ENCODE measurements around the gene CCT3.
A peak's percentile ranks its signal among the peaks of the same experiment; 100 is the strongest.

CCT3 gene

GRCh38 chr1:156368157-156368658, 30.1 kb upstream of the CCT3 start:
- DNase-seq (ENCODE audit: extremely low read depth, low read depth): no peak
- H3K4me3 ChIP-seq (replicated peaks; ENCODE audit: low read depth, low read length): no peak overlapping the region
- no peak for TF ChIP-seq CTCF (IDR thresholded peaks at IDR 0.05; ENCODE audit: low read depth, low read length, missing control alignments)

- DNase-seq (ENCODE audit: extremely low read depth, low read depth): no peak
- H3K4me3 ChIP-seq (replicated peaks; ENCODE audit: low read depth, low read length): no peak overlapping the region
- no peak for TF ChIP-seq CTCF (IDR thresholded peaks at IDR 0.05; ENCODE audit: low read depth, low read length, missing control alignments)
Observed at GRCh38 chr1:156367383-156368156, 29.5 kb upstream of the CCT3 start.

- no peak overlapping the region for H3K4me3 ChIP-seq (replicated peaks; ENCODE audit: low read depth, low read length)
- no peak for DNase-seq (ENCODE audit: extremely low read depth, low read depth)
- no peak for TF ChIP-seq CTCF (IDR thresholded peaks at IDR 0.05; ENCODE audit: low read depth, low read length, missing control alignments)
Observed at GRCh38 chr1:156366378-156367166, 28.5 kb upstream of the CCT3 start.

GRCh38 chr1:156365754-156366153, 27.7 kb upstream of the CCT3 start:
- no peak overlapping the region for H3K4me3 ChIP-seq (replicated peaks; ENCODE audit: low read depth, low read length)
- DNase-seq (ENCODE audit: extremely low read depth, low read depth): no peak
- no peak for TF ChIP-seq CTCF (IDR thresholded peaks at IDR 0.05; ENCODE audit: low read depth, low read length, missing control alignments)

- no peak for TF ChIP-seq CTCF (IDR thresholded peaks at IDR 0.05; ENCODE audit: low read depth, low read length, missing control alignments)
- no peak for DNase-seq (ENCODE audit: extremely low read depth, low read depth)
- H3K4me3 ChIP-seq (replicated peaks; ENCODE audit: low read depth, low read length): no peak overlapping the region
Observed at GRCh38 chr1:156360534-156360933, 22.4 kb upstream of the CCT3 start.

GRCh38 chr1:156359973-156360372, 21.9 kb upstream of the CCT3 start:
- no peak overlapping the region for H3K4me3 ChIP-seq (replicated peaks; ENCODE audit: low read depth, low read length)
- DNase-seq (ENCODE audit: extremely low read depth, low read depth): peak; percentile 36
- peak; percentile 63 for TF ChIP-seq CTCF (IDR thresholded peaks at IDR 0.05; ENCODE audit: low read depth, low read length, missing control alignments)

Measured in HFF-Myc (cell line).